Kidney epithelial cell (primary cell): ENCODE results near the gene FBXO38. TPM values are rescaled to one million over a fixed set of nuclear protein-coding genes. Genes with fewer than 3 reads are reported as not detected.

Source experiments
- DNase-seq: peaks from one replicate; pipeline ENCODE4 v3.0.0-alpha.2; 2010; ENCODE audit warnings: low read depth
- H3K27me3 ChIP-seq: 2 replicates; pipeline ENCODE4 v1.6.0; 2011; ENCODE audit warnings: low read length; ENCODE audit not compliant: control insufficient read depth, insufficient read depth
- H3K36me3 ChIP-seq: 2 replicates; pipeline ENCODE4 v1.5.1; 2011; ENCODE audit warnings: low read length; ENCODE audit not compliant: control insufficient read depth, insufficient read depth
- H3K4me3 ChIP-seq: 2 replicates; pipeline ENCODE4 v1.5.1; 2011; ENCODE audit warnings: low read depth, mild to moderate bottlenecking, control low read depth, low read length
- CTCF ChIP-seq: IDR thresholded peaks from 2 replicates; pipeline ENCODE4 v1.5.1; 2011; ENCODE audit warnings: mild to moderate bottlenecking, moderate library complexity, low read length, control low read depth, inconsistent platforms; ENCODE audit not compliant: insufficient read depth, poor library complexity, severe bottlenecking
- total RNA-seq: library from RNA; depleted of rRNA; stranded (reverse); fragments of >200 nt; gene quantifications from 2 replicates; pipeline ENCODE4 v1.2.3, GENCODE V29; 2015

Gene FBXO38
- total RNA-seq, 1 donor from 2014 or later: 33.1 TPM

GRCh38 chr5:148395031-148395430, 11.3 kb downstream of the FBXO38 start:
- Histone ChIP-seq H3K36me3 (peaks cover 2% of the 10 kb centered on the region), H3K27me3 (no peaks in the 10 kb centered on the region), H3K4me3 (no peak overlapping the region)
- no peak for TF ChIP-seq CTCF
- no peak for DNase-seq

- no peak for DNase-seq
- TF ChIP-seq CTCF: no peak
- Histone ChIP-seq H3K4me3 (no peak overlapping the region), H3K27me3 (no peaks in the 10 kb centered on the region), H3K36me3 (peaks cover 2% of the 10 kb centered on the region)
Observed at GRCh38 chr5:148397968-148398595, 14.3 kb downstream of the FBXO38 start.

- peak; percentile 1 for TF ChIP-seq CTCF
- no peak for DNase-seq
- H3K27me3 ChIP-seq: no peaks in the 10 kb centered on the region
- peaks cover 2% of the 10 kb centered on the region for H3K36me3 ChIP-seq
- no peak overlapping the region for H3K4me3 ChIP-seq
Observed at GRCh38 chr5:148398698-148399121, 15.0 kb downstream of the FBXO38 start.

- peaks cover 2% of the 10 kb centered on the region for H3K36me3 ChIP-seq
- TF ChIP-seq CTCF: no peak
- no peak overlapping the region for H3K4me3 ChIP-seq
- DNase-seq: no peak
- no peaks in the 10 kb centered on the region for H3K27me3 ChIP-seq
Observed at GRCh38 chr5:148401604-148402003, 17.8 kb downstream of the FBXO38 start.

GRCh38 chr5:148403344-148403743, 19.6 kb downstream of the FBXO38 start:
- Histone ChIP-seq H3K36me3 (no peaks in the 10 kb centered on the region), H3K4me3 (no peak overlapping the region), H3K27me3 (no peaks in the 10 kb centered on the region)
- DNase-seq: no peak
- TF ChIP-seq CTCF: no peak

GRCh38 chr5:148406406-148406805, 22.6 kb downstream of the FBXO38 start:
- Histone ChIP-seq H3K4me3 (no peak overlapping the region), H3K36me3 (no peaks in the 10 kb centered on the region), H3K27me3 (no peaks in the 10 kb centered on the region)
- DNase-seq: no peak
- TF ChIP-seq CTCF: no peak
